ENCODE results near the gene NAV2.
"Not testable (repeated sequence)": the region's sequence is repeated elsewhere in the genome, so short reads cannot be mapped to it uniquely, and the experiment has no call there.

Gene NAV2

GRCh38 chr11:19980957-19981669, 268.5 kb downstream of the NAV2 start:
- DNase-seq: no peak

GRCh38 chr11:19982774-19983495, 270.3 kb downstream of the NAV2 start:
- DNase-seq: no peak

GRCh38 chr11:19984048-19984742, 271.6 kb downstream of the NAV2 start:
- DNase-seq: no peak

- no peak for DNase-seq
These were observed 272.5 kb downstream of the NAV2 start for GRCh38 chr11:19985111-19985510.

- no peak for DNase-seq
These were observed 274.7 kb downstream of the NAV2 start for GRCh38 chr11:19987331-19987801.

GRCh38 chr11:19988598-19988997, 276.0 kb downstream of the NAV2 start:
- DNase-seq: no peak

- DNase-seq: no peak
These were observed 276.6 kb downstream of the NAV2 start for GRCh38 chr11:19989191-19989590.

GRCh38 chr11:19992162-19992561, 279.5 kb downstream of the NAV2 start:
- DNase-seq: no peak

- no peak for DNase-seq
These were observed 280.4 kb downstream of the NAV2 start for GRCh38 chr11:19992998-19993397.

GRCh38 chr11:19994672-19995071, 282.0 kb downstream of the NAV2 start:
- DNase-seq: no peak

- no peak for DNase-seq
These were observed 282.5 kb downstream of the NAV2 start for GRCh38 chr11:19995145-19995544.

- DNase-seq: no peak
These were observed 283.9 kb downstream of the NAV2 start for GRCh38 chr11:19996571-19996970.

- DNase-seq: no peak
These were observed 287.3 kb downstream of the NAV2 start for GRCh38 chr11:20000022-20000350.

GRCh38 chr11:20000351-20001134, 287.9 kb downstream of the NAV2 start:
- peak in 1 of 2 experiments; percentile 50 for DNase-seq

- DNase-seq: no peak
These were observed 289.9 kb downstream of the NAV2 start for GRCh38 chr11:20002312-20003216.

GRCh38 chr11:20003351-20003750, 290.7 kb downstream of the NAV2 start:
- no peak for DNase-seq

GRCh38 chr11:20004866-20005265, 292.2 kb downstream of the NAV2 start:
- DNase-seq: no peak

GRCh38 chr11:20005747-20006146, 293.1 kb downstream of the NAV2 start:
- DNase-seq: no peak

GRCh38 chr11:20006618-20007017, 294.0 kb downstream of the NAV2 start:
- DNase-seq: not testable (repeated sequence)

- no peak for DNase-seq
These were observed 294.7 kb downstream of the NAV2 start for GRCh38 chr11:20007386-20007785.

GRCh38 chr11:20008190-20008870, 295.7 kb downstream of the NAV2 start:
- no peak for DNase-seq

Data from NCI-H1930 (cell line).